Caco-2 (cell line): ENCODE measurements around the gene CAPZB. TPM values are rescaled to one million over a fixed set of nuclear protein-coding genes. Genes with fewer than 3 reads are reported as not detected.

Experiments used
- BruUV-seq: library from RNA; stranded (reverse); fragments of 400-500 nt; replicated peaks from 2 replicates; lab custom pipeline; 2021; lab: Mats Ljungman, UMichigan
- CTCF ChIA-PET: fragments of 300-600 bp; sonication (Branson Sonifier 250); formaldehyde crosslinking; loops from one replicate; lab custom pipeline; 2022; ENCODE audit warnings: antibody characterized with exemption; lab: Charles Lee
- POLR2A ChIA-PET: fragments of 300-600 bp; sonication (Branson Sonifier 250); formaldehyde crosslinking; loops from one replicate; lab custom pipeline; 2022; ENCODE audit warnings: antibody characterized with exemption; lab: Charles Lee
- DNase-seq, 2 experiments: peaks; one replicate each; pipeline versions ENCODE4 v3.0.0 to v3.0.0-alpha.2; 2020 to 2022
- H3K27me3 ChIP-seq: replicated peaks from 2 replicates; pipeline ENCODE4 v1.6.0; 2011; ENCODE audit warnings: low read length; ENCODE audit not compliant: control insufficient read depth, insufficient read depth
- H3K36me3 ChIP-seq: 2 replicates; pipeline ENCODE4 v1.5.1; 2011; ENCODE audit warnings: low read length; ENCODE audit not compliant: control insufficient read depth, insufficient read depth
- H3K4me1 ChIP-seq: fragments of 250-450 bp; sonication (Bioruptor Pico); 2 replicates; pipeline ENCODE4 v1.5.1; 2020; ENCODE audit warnings: mild to moderate bottlenecking
- H3K4me3 ChIP-seq: 2 replicates; pipeline ENCODE4 v1.5.1; 2011; ENCODE audit warnings: low read depth, mild to moderate bottlenecking, control low read depth, low read length
- H3K9me3 ChIP-seq: fragments of 250-450 bp; sonication (Bioruptor Pico); 2 replicates; pipeline ENCODE4 v1.5.1; 2020; ENCODE audit warnings: mild to moderate bottlenecking, moderate library complexity
- H3K27ac Mint-ChIP-seq: one replicate; pipeline ENCODE4 v1.8.0; 2022; ENCODE audit warnings: mixed read lengths; ENCODE audit not compliant: unreplicated experiment
- H3K27me3 Mint-ChIP-seq: one replicate; pipeline ENCODE4 v1.8.0; 2022; ENCODE audit warnings: mixed read lengths; ENCODE audit not compliant: insufficient read depth, unreplicated experiment
- H3K36me3 Mint-ChIP-seq: one replicate; pipeline ENCODE4 v1.8.0; 2022; ENCODE audit warnings: mild to moderate bottlenecking, mixed read lengths; ENCODE audit not compliant: insufficient read depth, unreplicated experiment
- H3K4me1 Mint-ChIP-seq: one replicate; pipeline ENCODE4 v1.8.0; 2022; ENCODE audit warnings: low read depth, mixed read lengths; ENCODE audit not compliant: unreplicated experiment
- H3K4me3 Mint-ChIP-seq: one replicate; pipeline ENCODE4 v1.8.0; 2022; ENCODE audit warnings: mild to moderate bottlenecking, moderate library complexity, mixed read lengths; ENCODE audit not compliant: unreplicated experiment
- H3K9me3 Mint-ChIP-seq: one replicate; pipeline ENCODE4 v1.8.0; 2022; ENCODE audit warnings: mixed read lengths; ENCODE audit not compliant: unreplicated experiment
- intact Hi-C: fragments of 100-400 bp; cut with micrococcal nuclease; formaldehyde crosslinking; loops from one replicate; pipeline ENCODE4 v1.10.0; 2022; ENCODE audit not compliant: unreplicated experiment
- total RNA-seq: library from RNA; stranded (reverse); gene quantifications from 2 replicates; pipeline ENCODE4 v1.2.3, GENCODE V29; 2022
- TF ChIP-seq, protein P1 (sequence below), 2 experiments: fragments of 200-600 bp in 1 of 2; IDR thresholded peaks; 1 replicate in 1 of 2; 2 replicates in 1 of 2; pipeline versions ENCODE4 v1.5.1 to v1.8.0; 2011 to 2022; ENCODE audit warnings: antibody characterized with exemption in 1 of 2, control low read depth in 1 of 2, inconsistent platforms in 1 of 2, low read depth in 1 of 2, low read length in 1 of 2, mild to moderate bottlenecking in 1 of 2, moderate library complexity in 1 of 2; ENCODE audit not compliant: insufficient read depth in 1 of 2, severe bottlenecking in 1 of 2, unreplicated experiment in 1 of 2

The CAPZB gene
- total RNA-seq, 1 experiment from 2014 or later: 205 TPM

DNA sequence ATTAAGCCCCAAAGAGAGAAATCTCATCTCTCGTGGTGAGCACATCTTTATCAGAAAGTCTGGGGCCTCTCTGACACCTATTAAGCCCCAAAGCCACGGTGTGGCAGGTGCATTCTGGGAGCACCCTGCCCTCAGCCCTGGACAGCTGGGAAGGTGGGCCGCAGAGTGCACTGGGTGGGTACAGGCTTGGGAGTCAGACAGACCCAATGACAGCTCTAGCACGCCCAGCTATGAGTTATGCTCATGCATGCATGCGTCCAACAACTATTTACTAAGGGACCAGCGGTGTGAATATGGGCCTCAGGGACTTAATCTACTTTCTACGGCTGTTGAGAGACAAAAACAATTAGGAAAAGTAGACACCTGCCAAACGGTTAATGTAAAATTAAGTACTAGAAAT, 126.6 kb downstream of the CAPZB start:
- H3K9me3 ChIP-seq: no peaks in the 10 kb centered on the region
- Mint-ChIP-seq H3K4me1 (peaks cover 5% of the 10 kb centered on the region), H3K27me3 (no peaks in the 10 kb centered on the region), H3K36me3 (peaks cover 28% of the 10 kb centered on the region), H3K4me3 (no peak overlapping the region), H3K9me3 (no peaks in the 10 kb centered on the region), H3K27ac (no peak overlapping the region)
- TF ChIP-seq, protein P1, sequence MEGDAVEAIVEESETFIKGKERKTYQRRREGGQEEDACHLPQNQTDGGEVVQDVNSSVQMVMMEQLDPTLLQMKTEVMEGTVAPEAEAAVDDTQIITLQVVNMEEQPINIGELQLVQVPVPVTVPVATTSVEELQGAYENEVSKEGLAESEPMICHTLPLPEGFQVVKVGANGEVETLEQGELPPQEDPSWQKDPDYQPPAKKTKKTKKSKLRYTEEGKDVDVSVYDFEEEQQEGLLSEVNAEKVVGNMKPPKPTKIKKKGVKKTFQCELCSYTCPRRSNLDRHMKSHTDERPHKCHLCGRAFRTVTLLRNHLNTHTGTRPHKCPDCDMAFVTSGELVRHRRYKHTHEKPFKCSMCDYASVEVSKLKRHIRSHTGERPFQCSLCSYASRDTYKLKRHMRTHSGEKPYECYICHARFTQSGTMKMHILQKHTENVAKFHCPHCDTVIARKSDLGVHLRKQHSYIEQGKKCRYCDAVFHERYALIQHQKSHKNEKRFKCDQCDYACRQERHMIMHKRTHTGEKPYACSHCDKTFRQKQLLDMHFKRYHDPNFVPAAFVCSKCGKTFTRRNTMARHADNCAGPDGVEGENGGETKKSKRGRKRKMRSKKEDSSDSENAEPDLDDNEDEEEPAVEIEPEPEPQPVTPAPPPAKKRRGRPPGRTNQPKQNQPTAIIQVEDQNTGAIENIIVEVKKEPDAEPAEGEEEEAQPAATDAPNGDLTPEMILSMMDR (IDR thresholded peaks at IDR 0.05; ENCODE audit: insufficient read depth in 1 of 2, low read depth in 1 of 2, low read length in 1 of 2, severe bottlenecking in 1 of 2, unreplicated experiment in 1 of 2): no peak
- ChIA-PET POLR2A (no interaction called here), CTCF (no interaction called here)
- no TSS peak for BruUV-seq
- DNase-seq: no peak
- intact Hi-C loops: no loop called here
- H3K4me3 ChIP-seq: no peak overlapping the region
- no peaks in the 10 kb centered on the region for H3K4me1 ChIP-seq
- peaks cover 1% of the 10 kb centered on the region; the same call in 1 of the 2 replicates for H3K36me3 ChIP-seq
- no peaks in the 10 kb centered on the region for H3K27me3 ChIP-seq

DNA sequence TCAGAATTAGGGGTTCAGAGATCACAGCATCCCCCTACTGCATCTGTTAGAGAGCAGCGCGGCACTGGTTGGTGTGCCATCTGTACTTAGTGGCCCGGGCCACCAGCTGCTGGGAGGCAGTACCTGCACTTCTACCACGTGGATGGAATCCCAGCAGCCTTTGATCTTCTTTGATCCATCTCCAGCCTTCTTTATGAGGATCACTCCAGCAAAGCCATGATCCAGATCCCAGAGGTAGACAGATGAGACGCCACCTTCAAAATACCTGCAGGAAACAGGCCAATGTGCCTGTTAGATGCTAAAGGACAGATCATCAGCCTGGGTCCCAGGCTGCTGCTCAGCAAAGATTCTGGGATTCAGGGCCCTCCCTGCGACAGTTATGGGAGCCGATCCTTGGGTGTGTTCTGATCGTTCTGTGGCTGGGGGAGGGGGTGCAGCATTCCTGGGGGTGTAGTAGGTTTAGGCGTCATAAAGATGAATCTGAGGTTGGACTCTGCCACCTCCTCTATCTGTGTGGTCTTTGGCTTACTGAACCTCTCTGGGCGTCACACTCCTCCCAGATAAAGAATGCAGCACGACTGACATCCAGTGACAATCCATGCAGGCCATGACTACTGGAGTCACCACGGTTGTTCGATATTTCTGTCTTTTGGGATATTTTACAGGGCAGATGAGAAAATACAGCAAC, 127.9 kb downstream of the CAPZB start:
- ChIA-PET CTCF (no interaction called here), POLR2A (no interaction called here)
- no peak overlapping the region for H3K4me3 Mint-ChIP-seq
- no peaks in the 10 kb centered on the region for H3K27me3 Mint-ChIP-seq
- BruUV-seq: no TSS peak
- peaks cover 32% of the 10 kb centered on the region for H3K36me3 Mint-ChIP-seq
- no peaks in the 10 kb centered on the region for H3K9me3 ChIP-seq
- no peak for DNase-seq
- peaks cover 5% of the 10 kb centered on the region for H3K4me1 Mint-ChIP-seq
- H3K9me3 Mint-ChIP-seq: no peaks in the 10 kb centered on the region
- intact Hi-C loops: no loop called here
- peaks cover 1% of the 10 kb centered on the region; the same call in 1 of the 2 replicates for H3K36me3 ChIP-seq
- H3K4me1 ChIP-seq: no peaks in the 10 kb centered on the region
- TF ChIP-seq, protein P1 (IDR thresholded peaks at IDR 0.05; ENCODE audit: insufficient read depth in 1 of 2, low read depth in 1 of 2, low read length in 1 of 2, severe bottlenecking in 1 of 2, unreplicated experiment in 1 of 2): no peak
- no peak overlapping the region for H3K27ac Mint-ChIP-seq
- no peaks in the 10 kb centered on the region for H3K27me3 ChIP-seq
- no peak overlapping the region for H3K4me3 ChIP-seq

DNA sequence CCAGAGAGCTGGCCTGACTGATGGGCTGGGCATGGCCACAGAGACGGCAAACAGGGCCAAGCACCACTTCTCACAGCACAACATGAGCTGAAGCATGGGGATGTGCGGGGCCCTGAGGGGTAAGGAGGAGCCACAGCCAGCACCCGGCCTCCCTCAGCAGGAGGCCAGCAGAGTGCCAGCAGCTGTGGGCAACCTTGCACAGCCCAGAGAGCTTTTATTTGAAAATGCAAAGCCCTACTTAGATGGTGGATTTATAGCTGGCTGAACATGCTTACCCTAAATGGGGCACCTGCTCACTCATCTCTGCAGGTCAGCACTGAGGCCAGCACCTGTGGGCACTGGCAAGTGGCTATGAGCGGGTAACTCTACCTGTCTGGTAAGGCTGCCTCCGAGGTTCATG, 129.1 kb downstream of the CAPZB start:
- Histone ChIP-seq H3K9me3 (no peaks in the 10 kb centered on the region), H3K4me1 (no peaks in the 10 kb centered on the region), H3K4me3 (no peak overlapping the region), H3K36me3 (peaks cover 1% of the 10 kb centered on the region; the same call in 1 of the 2 replicates), H3K27me3 (no peaks in the 10 kb centered on the region)
- no TSS peak for BruUV-seq
- ChIA-PET CTCF (no interaction called here), POLR2A (no interaction called here)
- H3K27me3 Mint-ChIP-seq: no peaks in the 10 kb centered on the region
- DNase-seq: no peak
- H3K9me3 Mint-ChIP-seq: no peaks in the 10 kb centered on the region
- peaks cover 5% of the 10 kb centered on the region for H3K4me1 Mint-ChIP-seq
- TF ChIP-seq, protein P1 (IDR thresholded peaks at IDR 0.05; ENCODE audit: insufficient read depth in 1 of 2, low read depth in 1 of 2, low read length in 1 of 2, severe bottlenecking in 1 of 2, unreplicated experiment in 1 of 2): no peak
- intact Hi-C loops: no loop called here
- H3K4me3 Mint-ChIP-seq: no peak overlapping the region
- no peak overlapping the region for H3K27ac Mint-ChIP-seq
- peaks cover 39% of the 10 kb centered on the region for H3K36me3 Mint-ChIP-seq
